A549 (cell line): ENCODE measurements around the gene NACC2. TPM values are rescaled to one million over a fixed set of nuclear protein-coding genes. Genes with fewer than 3 reads are reported as not detected.

ENCODE experiments used
- ATAC-seq, 2 experiments: fragments of 200-7000 bp in 1 of 2; fragments of >200 bp in 1 of 2; cut with Nextera tagmentation in 1 of 2; cut with Tn5 transposase in 1 of 2; 3 replicates each; pipeline versions ENCODE4 v1.8.0 to v1.9.1; 2018 to 2020; ENCODE audit warnings: mild to moderate bottlenecking in 1 of 2, moderate library complexity in 1 of 2
- CTCF ChIA-PET: fragments of 300-600 bp; sonication (Branson Sonifier 250); formaldehyde crosslinking; extraction: SDS; loops from one replicate; lab custom pipeline; 2021; ENCODE audit warnings: antibody characterized with exemption, inconsistent platforms; lab: Yijun Ruan, JAX
- POLR2A ChIA-PET: fragments of 350-600 bp; formaldehyde crosslinking; extraction: SDS; loops from one replicate; lab custom pipeline; 2021; ENCODE audit warnings: antibody characterized with exemption, inconsistent platforms; lab: Yijun Ruan, JAX
- DNase-seq, 2 experiments: peaks; one replicate each; pipeline versions ENCODE4 v3.0.0 to v3.0.0-alpha.2; 2011 to 2016; ENCODE audit warnings: low read depth in 1 of 2, low spot score in 1 of 2
- FAIRE-seq: peaks from 2 replicates; lab custom pipeline; 2011; peaks lifted over from hg19 to GRCh38; lab: Jason Lieb, UNC
- H3K27ac ChIP-seq, 2 experiments: fragments of >200 bp; sonication (Bioruptor Twin); formaldehyde crosslinking; 3 replicates each; pipeline ENCODE4 v1.5.1; 2016 to 2017
- H3K4me1 ChIP-seq: fragments of >200 bp; sonication (Bioruptor Twin); formaldehyde crosslinking; 3 replicates; pipeline ENCODE4 v1.6.1; 2016
- H3K4me2 ChIP-seq: fragments of >200 bp; sonication (Bioruptor Twin); formaldehyde crosslinking; 3 replicates; pipeline ENCODE4 v1.6.1; 2016
- H3K4me3 ChIP-seq: fragments of >200 bp; sonication (Bioruptor Twin); formaldehyde crosslinking; 3 replicates; pipeline ENCODE4 v1.5.1; 2016
- H3K9me3 ChIP-seq: fragments of >200 bp; sonication (Bioruptor Twin); formaldehyde crosslinking; 3 replicates; pipeline ENCODE4 v1.6.1; 2016
- BCL3 ChIP-seq: fragments of >200 bp; sonication (Bioruptor Twin); formaldehyde crosslinking; IDR thresholded peaks from 3 replicates; pipeline ENCODE4 v1.6.1; 2016
- CHD2 ChIP-seq: fragments of 150-350 bp; IDR thresholded peaks from 2 replicates; pipeline ENCODE4 v1.6.1; 2014; ENCODE audit warnings: low read length; ENCODE audit not compliant: partially characterized antibody
- ESRRA ChIP-seq: fragments of 150-350 bp; IDR thresholded peaks from 2 replicates; pipeline ENCODE4 v1.6.1; 2014; ENCODE audit warnings: mild to moderate bottlenecking, low read length, borderline replicate concordance
- FOSB ChIP-seq: fragments of 250-450 bp; sonication (Bioruptor Pico); IDR thresholded peaks from 2 replicates; pipeline ENCODE4 v1.5.0; 2020; ENCODE audit warnings: mild to moderate bottlenecking, moderate library complexity
- GATA3 ChIP-seq: IDR thresholded peaks from 2 replicates; pipeline ENCODE4 v1.6.1; 2012; ENCODE audit warnings: borderline replicate concordance
- HEYL ChIP-seq: fragments of 250-450 bp; sonication (Bioruptor Pico); IDR thresholded peaks from 2 replicates; pipeline ENCODE4 v1.8.0; 2021; ENCODE audit warnings: mild to moderate bottlenecking, moderate library complexity
- MYC ChIP-seq: IDR thresholded peaks from 2 replicates; pipeline ENCODE4 v1.6.1; 2012; ENCODE audit warnings: mild to moderate bottlenecking, inconsistent platforms, low read length, improper control_type of control experiment, borderline replicate concordance
- NR3C1 ChIP-seq: fragments of >200 bp; sonication (Bioruptor Twin); formaldehyde crosslinking; IDR thresholded peaks from 3 replicates; pipeline ENCODE4 v1.6.1; 2017
- PHF8 ChIP-seq: fragments of 200-600 bp; sonication (generic); IDR thresholded peaks from 2 replicates; pipeline ENCODE4 v1.6.1; 2016; ENCODE audit warnings: low read depth, mild to moderate bottlenecking, antibody characterized with exemption, moderate library complexity, borderline replicate concordance
- RAD21 ChIP-seq, 2 experiments: fragments of >200 bp in 1 of 2; sonication (Bioruptor Twin) in 1 of 2; formaldehyde crosslinking in 1 of 2; IDR thresholded peaks in 1 of 2; conservative IDR thresholded peaks in 1 of 2; 2 replicates in 1 of 2; 3 replicates in 1 of 2; pipeline ENCODE4 v1.6.1; 2012 to 2018; ENCODE audit warnings: inconsistent platforms in 1 of 2
- RFX5 ChIP-seq: fragments of 450-650 bp; IDR thresholded peaks from 2 replicates; pipeline ENCODE4 v1.7.1; 2014; ENCODE audit warnings: antibody characterized with exemption, mild to moderate bottlenecking, moderate library complexity
- SREBF2 ChIP-seq: fragments of 450-650 bp; IDR thresholded peaks from 2 replicates; pipeline ENCODE4 v1.6.1; 2014; ENCODE audit warnings: mild to moderate bottlenecking, moderate library complexity
- TFCP2L1 ChIP-seq: fragments of 250-450 bp; sonication (Bioruptor Pico); IDR thresholded peaks from 2 replicates; pipeline ENCODE4 v1.5.0; 2021; ENCODE audit warnings: mild to moderate bottlenecking
- TP53 ChIP-seq: fragments of 250-450 bp; sonication (Bioruptor Pico); IDR thresholded peaks from 2 replicates; pipeline ENCODE4 v1.5.0; 2021; ENCODE audit warnings: mild to moderate bottlenecking, moderate library complexity
- ZFP36 ChIP-seq: fragments of 450-650 bp; IDR thresholded peaks from 2 replicates; pipeline ENCODE4 v1.6.1; 2014; ENCODE audit warnings: borderline replicate concordance; ENCODE audit not compliant: partially characterized antibody
- WGBS: methylation state at CpG from one replicate; pipeline ENCODE4 v1.1.6; 2017; ENCODE audit errors: missing lambda C conversion rate; 5-methylcytosine and 5-hydroxymethylcytosine counted together
- polyA plus RNA-seq, 4 experiments: library from polyadenylated mRNA; depleted of rRNA in 3 of 4; stranded (reverse); fragments of >200 nt; fragmentation: RNase III in 1 of 4; extraction: RNeasy Plus Mini Kit Qiagen cat#74134 plus additional on column Dnase treatment in 1 of 4; gene quantifications; 2 replicates in 3 of 4; 3 replicates in 1 of 4; pipeline ENCODE4 v1.2.3, GENCODE V29; 2011 to 2017

NACC2 gene
- polyA plus RNA-seq, 2 of the 4 experiments (the other 2 are of a cell fraction): 16.1 to 28.4 TPM

GRCh38 chr9:135985889-135986288, 109.2 kb downstream of the NACC2 start:
- Histone ChIP-seq H3K4me2 (no peak overlapping the region), H3K4me1 (0 out of 3 replicates have a peak, but pooled peaks cover 6% of the 10 kb centered on the region), H3K4me3 (no peak overlapping the region)
- CTCF ChIA-PET: interaction anchor here (1.0 to 3.3 kb wide), 5 partner anchors 9 to 137 kb away, joined by 4 to 15 read pairs (median 5); no protein-coding TSS in a partner anchor
- TF ChIP-seq BCL3 (no peak), PHF8 (no peak), CHD2 (no peak), MYC (no peak), TP53 (CRISPR knock-in tag) (no peak)
- TF ChIP-seq, all 56 proteins: peak for 0
- POLR2A ChIA-PET: no interaction called here
- DNase-seq (no peak), ATAC-seq (no peak), FAIRE-seq (no peak)
- no peaks in the 10 kb centered on the region for H3K9me3 ChIP-seq
- H3K27ac ChIP-seq: no peak overlapping the region
- WGBS: 89% methylated on average over 19 of the region's 21 CpGs

- CTCF ChIA-PET: interaction anchor here (1.0 to 3.3 kb wide), 4 partner anchors 8 to 22 kb away, joined by 4 to 15 read pairs (median 7); no protein-coding TSS in a partner anchor
- TF ChIP-seq HEYL (no peak), ZFP36 (peak; percentile 14), TFCP2L1 (CRISPR knock-in tag) (no peak), GATA3 (no peak)
- TF ChIP-seq, all 56 proteins: peak for 1
- WGBS: 89% methylated on average over 14 of the region's 14 CpGs
- H3K4me3 ChIP-seq: no peak overlapping the region
- no peak for DNase-seq
- FAIRE-seq: no peak
- H3K4me2 ChIP-seq: no peak overlapping the region
- no peak for ATAC-seq
- POLR2A ChIA-PET: no interaction called here
- H3K9me3 ChIP-seq: no peaks in the 10 kb centered on the region
- no peak overlapping the region for H3K27ac ChIP-seq
- 0 out of 3 replicates have a peak, but pooled peaks cover 4% of the 10 kb centered on the region for H3K4me1 ChIP-seq
Observed at GRCh38 chr9:135985459-135985774, 109.7 kb downstream of the NACC2 start.

- DNase-seq (no peak), ATAC-seq (no peak), FAIRE-seq (no peak)
- H3K4me3 ChIP-seq: no peak overlapping the region
- ChIA-PET CTCF (interaction anchor here (0.6 to 2.3 kb wide), 3 partner anchors 17 to 297 kb away, joined by 3 to 16 read pairs (median 3); no protein-coding TSS in a partner anchor), POLR2A (no interaction called here)
- no peak for TF ChIP-seq TFCP2L1 (CRISPR knock-in tag)
- no peak for TF ChIP-seq NR3C1
- no peak for TF ChIP-seq RAD21 (conservative IDR thresholded peaks at IDR 0.05 in 1 of 2, IDR thresholded peaks at IDR 0.05 in 1 of 2)
- no peak for TF ChIP-seq FOSB (CRISPR knock-in tag)
- no peak for TF ChIP-seq BCL3
- no peak for TF ChIP-seq RFX5
- no peak for TF ChIP-seq ESRRA
- TF ChIP-seq SREBF2: no peak
- no peak overlapping the region for H3K4me2 ChIP-seq
- H3K27ac ChIP-seq: no peak overlapping the region
- H3K4me1 ChIP-seq: no peaks in the 10 kb centered on the region
- 74% methylated on average over 19 of the region's 22 CpGs for WGBS
- H3K9me3 ChIP-seq: no peaks in the 10 kb centered on the region
Observed at GRCh38 chr9:135984072-135984710, 110.9 kb downstream of the NACC2 start.
